HG02610 (cell line): ENCODE results near the gene CDK9.

ENCODE experiments used
- ATAC-seq: cut with Tn5 transposase; IDR thresholded peaks from one replicate; pipeline ENCODE4 v1.9.1; 2021; ENCODE audit warnings: mild to moderate bottlenecking, moderate library complexity; ENCODE audit not compliant: unreplicated experiment

The CDK9 gene

DNA sequence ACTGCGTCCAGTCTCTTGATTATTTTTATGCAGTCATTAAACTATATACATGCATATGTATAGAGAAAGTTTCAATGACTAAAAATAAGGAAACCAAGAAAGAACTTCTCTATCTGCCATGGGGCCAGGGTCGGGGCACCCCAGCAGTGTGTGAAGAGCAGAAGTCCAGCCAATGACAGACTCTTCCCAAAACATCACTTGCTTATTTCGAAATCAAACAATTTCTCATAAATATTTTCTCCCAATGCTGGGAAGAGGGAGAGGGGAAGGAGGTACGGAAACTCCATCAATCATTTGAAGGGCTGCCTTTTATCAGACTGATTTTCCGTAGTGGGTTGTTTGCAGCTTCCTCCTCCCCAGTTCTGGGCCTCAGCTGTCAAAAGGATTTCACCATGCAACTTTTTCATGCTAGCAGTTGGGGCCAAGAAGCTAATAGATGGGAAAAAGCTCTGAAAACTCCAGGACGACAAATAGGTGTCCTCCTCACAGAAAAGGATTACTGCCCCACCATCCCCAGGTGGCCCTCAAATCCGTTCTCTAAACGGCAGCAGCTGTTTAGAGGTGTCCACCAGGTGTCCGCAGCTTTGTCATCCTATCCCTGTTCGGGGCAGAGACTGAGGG lies 16.2 kb downstream of the CDK9 start:
- ATAC-seq = no peak

DNA sequence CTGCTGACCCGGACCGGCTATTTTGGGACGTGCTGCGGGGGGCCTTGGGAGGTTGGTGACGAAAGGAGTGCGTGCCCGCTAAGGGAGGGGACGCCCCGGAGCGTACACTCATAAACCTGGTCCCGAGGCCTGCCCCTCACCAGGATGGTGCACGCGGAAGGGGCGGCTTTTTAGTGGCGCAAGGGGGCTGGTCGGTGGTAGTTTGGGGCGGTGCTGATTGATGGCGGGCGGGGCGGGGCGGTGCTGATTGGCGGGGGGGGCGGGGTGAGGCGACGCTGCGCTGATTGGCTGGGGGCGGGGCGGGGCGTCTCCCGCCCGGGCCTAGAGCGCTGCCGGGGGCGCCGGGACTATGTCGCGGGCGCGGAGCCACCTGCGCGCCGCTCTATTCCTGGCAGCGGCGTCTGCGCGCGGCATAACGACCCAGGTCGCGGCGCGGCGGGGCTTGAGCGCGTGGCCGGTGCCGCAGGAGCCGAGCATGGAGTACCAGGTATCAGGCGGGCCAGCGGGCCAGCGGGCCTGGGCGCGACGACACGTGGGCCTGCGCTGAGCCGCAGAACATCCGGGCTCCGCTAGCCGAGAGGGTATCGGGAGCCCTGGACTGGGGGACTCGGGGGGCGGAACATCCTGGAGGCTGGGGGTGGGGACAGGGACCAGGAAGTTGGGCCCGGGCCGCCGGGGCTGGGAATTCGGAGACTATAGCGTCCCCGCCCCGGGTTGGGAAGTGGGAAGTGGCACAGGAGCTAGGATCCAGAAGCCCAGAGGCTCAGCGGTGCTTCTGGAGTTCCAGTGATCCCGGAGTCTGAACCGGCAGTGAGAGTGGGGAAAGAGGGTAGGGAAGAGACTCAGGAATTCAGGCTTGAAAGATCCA lies 17.0 kb downstream of the CDK9 start, which contains the start of gene FPGS:
Gene FPGS (plus strand): TSS at position 307 of the 868 bp plus-strand sequence. CDS start 43 bp downstream, at position 350.
- peak; percentile 79 for ATAC-seq

DNA sequence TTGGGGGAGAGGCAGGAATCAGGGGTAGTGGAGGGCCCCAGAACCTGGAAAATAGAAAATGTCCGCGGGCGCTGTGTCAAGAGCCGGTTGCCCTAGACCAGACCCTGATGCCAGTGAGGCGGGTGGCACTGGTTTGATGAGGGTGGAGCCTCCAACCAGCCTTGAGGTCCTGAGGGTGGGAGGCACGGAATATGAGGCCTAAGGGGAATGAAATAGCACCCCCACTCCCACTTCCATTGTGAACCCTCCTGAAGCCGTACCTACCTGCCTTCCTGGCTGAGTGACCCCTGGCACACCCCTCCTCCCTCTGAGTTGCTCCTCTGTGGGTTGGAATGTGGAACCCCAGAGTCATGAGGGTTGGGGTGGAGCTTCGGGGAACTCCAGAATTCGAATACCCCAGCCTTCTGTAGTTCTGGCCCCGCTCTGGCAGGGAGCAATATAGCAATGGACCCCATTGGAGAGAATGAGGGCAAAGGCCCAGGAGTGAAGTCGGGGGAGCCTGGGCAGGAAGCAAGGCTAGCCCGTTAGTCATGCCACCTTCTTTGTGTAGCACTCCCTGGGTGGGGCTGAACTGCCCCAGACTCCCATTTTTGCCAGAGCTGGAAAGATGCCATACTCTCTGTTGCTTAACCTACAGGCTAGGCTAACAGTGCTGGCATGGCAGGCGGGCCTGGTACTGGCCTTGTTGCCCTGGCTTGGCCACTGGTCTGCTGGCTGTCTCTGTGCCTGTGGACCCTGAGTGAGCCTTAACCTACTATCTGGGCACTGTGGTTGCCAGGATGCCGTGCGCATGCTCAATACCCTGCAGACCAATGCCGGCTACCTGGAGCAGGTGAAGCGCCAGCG lies 17.9 kb downstream of the CDK9 start:
- ATAC-seq = no peak

DNA sequence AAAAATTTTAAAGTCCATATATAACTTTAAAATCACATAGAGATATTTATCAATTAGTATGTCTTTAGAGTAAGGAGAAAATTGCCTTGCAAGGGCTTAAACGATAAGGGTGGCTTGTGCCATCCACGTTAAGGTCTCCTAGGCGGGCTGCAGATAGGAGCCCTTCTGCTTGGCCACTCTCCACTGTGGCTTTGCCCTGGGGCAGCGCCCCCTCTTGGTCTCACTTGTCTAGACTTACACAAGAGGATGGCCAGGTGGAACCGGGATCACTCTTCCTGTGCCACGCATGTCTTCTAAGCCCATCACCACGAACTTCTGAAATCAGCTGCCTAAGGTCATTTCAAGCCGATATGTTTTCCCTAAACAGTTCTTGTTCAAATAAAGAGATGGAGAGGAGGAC lies 19.8 kb downstream of the CDK9 start:
- ATAC-seq = no peak

DNA sequence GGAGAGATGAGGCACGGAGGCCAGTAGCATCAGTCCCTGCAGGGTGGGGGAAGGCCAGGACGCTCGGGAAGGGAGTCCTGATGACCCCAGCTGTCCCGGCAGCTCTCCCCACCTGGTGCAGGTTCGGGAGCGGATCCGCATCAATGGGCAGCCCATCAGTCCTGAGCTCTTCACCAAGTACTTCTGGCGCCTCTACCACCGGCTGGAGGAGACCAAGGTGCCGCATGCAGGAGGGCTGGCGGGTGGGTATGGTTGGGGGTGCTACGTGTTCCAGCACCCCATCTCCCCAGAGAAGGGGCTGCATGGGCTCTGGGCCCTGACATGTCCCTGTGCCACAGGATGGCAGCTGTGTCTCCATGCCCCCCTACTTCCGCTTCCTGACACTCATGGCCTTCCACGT lies 21.0 kb downstream of the CDK9 start:
- ATAC-seq = no peak

DNA sequence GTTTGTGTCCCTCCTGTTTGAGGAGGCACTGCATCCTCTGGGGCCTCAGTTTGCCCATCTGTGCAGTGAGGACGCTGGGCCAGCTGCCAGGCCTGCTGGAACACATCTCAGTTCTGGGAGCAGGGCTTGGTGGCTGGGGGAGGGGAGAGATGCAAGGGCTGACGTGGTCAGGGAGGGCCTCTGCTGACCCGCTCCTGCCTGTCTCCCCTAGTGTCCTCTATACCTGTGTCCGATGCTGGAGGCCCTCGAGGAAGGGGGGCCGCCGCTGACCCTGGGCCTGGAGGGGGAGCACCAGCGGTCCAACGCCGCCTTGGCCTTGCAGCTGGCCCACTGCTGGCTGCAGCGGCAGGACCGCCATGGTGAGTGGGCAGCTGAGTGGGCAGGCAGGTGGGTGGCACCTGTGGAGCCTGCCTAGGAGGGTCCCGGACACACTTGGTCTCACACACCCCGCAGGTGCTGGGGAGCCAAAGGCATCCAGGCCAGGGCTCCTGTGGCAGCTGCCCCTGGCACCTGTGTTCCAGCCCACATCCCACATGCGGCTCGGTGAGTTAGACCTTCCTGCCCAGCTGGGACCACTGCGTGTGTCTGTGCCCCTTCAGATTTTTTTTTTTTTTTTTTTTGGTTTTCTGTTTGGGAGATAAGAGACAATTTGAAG lies 22.6 kb downstream of the CDK9 start:
- no peak for ATAC-seq

DNA sequence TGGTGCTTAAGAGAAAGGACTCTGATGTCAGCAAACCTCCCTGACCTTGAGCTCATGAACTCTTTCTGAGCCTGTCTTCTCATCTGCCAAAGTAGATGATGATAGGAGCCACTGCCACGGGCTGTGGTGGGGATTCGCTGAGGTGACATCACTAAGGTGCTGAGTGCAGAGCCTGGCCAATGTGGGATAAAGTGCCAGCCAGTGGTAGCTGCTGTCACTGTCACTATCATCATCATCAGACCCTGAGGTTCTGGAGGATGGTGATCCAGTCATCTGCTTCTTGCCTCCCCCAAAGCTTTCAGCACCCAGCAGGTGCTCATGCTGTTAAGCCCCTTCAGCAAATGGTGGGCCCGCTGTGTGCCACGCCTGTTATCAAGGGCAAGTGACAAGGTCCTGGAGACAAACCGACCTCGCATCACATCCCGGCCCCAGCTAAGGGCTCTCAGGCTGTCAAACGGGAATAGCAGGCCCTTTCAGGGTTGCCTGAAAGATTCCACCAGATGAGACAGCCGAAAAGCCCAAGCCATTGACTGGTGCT lies 23.2 kb downstream of the CDK9 start:
- ATAC-seq = no peak

DNA sequence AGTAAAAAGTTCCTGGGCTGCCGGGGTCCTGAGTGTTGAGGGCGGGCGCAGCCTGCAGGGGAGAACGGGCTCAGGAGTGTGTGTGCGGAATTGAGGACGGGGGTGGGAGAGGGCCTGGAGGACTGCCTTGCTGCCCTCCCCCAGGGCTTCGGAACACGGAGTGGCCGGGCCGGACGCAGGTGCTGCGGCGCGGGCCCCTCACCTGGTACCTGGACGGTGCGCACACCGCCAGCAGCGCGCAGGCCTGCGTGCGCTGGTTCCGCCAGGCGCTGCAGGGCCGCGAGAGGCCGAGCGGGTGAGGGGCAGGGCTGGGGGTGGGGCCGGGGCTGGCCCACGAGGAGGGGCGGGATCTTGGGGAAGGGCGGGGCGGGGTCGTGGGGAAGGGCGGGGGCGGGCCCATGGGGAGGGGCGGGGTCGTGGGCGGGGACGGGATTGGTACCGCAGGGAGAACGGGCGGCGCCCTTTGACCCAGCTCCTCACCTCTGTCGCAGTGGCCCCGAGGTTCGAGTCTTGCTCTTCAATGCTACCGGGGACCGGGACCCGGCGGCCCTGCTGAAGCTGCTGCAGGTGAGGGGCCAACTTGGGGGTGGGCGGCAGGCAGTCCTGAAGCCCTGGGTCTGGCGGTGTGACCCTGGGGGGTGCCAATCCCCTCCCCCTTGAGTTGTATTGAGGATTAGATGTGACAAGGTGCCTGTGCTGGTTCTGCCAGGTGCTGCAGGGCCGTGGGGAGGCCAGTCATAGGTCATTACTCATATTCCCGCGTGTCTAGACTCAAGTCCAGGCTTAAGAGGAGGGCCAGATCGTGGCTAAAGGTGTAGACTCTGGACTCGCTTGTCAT lies 23.9 kb downstream of the CDK9 start:
- no peak for ATAC-seq

DNA sequence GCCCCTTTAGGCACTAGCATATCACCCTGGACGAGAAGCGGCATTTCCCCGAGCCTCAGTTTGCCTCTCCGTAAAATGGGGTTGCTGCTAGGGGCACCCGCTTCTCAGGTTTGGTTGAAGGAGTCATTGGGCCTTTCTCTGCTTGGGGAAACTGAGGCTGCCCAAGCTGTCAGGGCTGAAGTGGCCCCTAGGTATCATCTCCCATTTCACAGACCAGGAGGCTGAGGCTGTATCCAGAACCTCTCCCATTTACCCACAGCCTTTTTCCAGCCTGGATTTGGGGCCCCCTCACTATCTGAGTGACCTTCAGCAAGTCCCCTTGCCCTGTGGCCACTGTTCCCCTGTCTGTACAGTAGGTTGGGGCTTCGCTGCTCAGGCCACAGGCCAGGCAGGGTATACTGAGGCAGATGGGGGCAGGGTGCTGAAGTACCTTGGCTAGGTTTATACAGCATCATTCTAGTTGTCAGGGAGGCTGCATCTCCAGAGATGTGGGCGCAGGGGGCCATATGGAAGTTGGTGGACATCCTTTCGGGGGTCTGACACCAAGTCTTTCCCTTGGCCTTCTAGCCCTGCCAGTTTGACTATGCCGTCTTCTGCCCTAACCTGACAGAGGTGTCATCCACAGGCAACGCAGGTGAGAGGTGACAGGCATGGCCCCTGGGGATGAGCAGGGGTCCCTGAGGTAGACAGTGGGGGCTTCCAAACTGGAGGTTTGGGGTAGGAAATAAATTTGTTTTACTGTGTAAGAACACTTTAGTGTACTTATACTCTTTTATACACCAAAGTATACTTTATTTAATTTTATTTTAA lies 24.7 kb downstream of the CDK9 start:
- ATAC-seq = no peak

DNA sequence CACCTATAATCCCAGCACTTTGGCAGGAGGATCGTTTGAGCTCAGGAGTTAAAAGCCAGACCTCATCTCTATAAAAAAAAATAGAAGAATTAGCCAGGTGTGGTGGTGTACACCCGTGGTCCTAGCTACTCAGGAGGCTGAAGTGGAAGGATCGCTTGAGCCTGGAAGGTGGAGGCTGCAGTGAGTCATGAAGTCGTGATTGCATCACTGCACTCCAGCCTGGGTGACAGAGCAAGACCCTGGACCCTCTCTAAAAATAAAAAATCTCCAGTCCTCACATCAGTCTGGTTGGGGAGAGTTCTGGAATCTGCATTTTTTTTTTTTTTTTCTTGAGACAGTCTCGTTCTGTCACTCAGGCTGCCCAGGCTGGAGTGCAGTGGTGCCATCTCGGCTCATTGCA lies 26.2 kb downstream of the CDK9 start:
- no peak for ATAC-seq

DNA sequence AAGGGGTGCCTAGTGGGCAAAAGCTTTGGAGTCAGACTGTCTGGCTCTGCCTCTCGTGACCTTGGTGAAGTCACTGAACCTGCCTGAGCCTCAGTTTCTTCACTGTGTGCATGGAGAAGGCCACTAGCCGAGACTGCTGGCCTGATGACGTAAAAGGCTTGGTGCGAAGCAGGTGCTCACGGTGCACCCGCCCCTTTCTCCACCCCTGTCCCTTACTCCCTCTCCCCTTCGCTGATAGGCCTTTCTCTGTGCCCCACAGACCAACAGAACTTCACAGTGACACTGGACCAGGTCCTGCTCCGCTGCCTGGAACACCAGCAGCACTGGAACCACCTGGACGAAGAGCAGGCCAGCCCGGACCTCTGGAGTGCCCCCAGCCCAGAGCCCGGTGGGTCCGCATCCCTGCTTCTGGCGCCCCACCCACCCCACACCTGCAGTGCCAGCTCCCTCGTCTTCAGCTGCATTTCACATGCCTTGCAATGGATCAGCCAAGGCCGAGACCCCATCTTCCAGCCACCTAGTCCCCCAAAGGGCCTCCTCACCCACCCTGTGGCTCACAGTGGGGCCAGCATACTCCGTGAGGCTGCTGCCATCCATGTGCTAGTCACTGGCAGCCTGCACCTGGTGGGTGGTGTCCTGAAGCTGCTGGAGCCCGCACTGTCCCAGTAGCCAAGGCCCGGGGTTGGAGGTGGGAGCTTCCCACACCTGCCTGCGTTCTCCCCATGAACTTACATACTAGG lies 27.3 kb downstream of the CDK9 start:
- ATAC-seq = no peak

DNA sequence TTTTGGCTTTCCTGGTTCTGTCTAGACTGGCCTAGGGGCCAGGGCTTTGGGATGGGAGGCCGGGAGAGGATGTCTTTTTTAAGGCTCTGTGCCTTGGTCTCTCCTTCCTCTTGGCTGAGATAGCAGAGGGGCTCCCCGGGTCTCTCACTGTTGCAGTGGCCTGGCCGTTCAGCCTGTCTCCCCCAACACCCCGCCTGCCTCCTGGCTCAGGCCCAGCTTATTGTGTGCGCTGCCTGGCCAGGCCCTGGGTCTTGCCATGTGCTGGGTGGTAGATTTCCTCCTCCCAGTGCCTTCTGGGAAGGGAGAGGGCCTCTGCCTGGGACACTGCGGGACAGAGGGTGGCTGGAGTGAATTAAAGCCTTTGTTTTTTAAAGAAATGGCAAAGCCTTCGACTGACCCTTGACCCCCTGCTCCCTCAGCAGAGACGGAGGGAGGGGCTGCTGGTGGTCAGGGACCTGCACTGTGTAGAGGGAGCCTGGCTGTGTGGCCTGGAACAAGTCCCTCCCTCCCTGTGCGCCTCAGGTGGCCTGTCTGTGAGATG lies 27.9 kb downstream of the CDK9 start:
- ATAC-seq = no peak

DNA sequence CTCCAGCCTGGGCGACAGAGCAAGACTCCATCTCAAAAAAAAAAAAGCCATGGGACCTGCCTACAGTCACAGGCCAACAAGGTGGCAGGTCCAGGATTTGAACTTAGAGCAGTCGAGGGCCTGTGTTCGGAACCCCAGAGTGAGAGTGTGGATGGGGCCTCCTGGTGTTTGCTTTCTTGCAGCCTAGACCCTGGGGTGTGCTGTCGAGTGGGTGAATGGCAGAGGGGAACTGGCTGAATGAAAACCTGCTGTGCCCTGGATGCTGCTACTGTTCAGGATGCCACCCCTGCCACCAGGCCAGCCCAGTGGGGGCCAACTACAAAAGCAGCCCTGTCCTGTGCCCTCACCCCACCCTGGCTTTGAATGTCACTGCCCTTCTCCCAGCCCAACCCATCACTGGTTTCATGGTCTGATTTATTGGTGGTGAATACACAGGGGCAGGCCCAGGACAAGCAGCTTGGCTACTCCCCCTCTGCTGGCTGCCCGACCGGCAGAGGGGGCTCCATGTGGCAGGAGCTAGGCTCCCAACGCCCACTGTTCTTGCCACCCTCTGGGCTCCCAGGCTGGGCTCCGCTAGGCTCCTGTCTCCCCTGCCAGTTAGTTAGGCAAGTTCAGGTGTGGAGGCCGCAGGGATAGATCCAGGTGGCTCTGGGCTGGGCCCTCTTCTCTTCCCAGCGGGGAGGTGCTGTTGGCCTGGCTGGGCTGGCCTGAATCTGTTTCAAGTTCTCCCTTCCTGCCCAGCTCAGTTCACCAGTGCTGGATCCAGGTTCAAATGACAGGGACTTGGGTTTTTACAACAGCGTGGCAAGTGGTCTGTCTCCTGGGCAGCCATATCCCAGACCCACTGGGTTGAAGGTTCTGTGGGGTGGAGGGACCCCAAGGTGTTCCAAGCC lies 29.0 kb downstream of the CDK9 start:
- no peak for ATAC-seq

DNA sequence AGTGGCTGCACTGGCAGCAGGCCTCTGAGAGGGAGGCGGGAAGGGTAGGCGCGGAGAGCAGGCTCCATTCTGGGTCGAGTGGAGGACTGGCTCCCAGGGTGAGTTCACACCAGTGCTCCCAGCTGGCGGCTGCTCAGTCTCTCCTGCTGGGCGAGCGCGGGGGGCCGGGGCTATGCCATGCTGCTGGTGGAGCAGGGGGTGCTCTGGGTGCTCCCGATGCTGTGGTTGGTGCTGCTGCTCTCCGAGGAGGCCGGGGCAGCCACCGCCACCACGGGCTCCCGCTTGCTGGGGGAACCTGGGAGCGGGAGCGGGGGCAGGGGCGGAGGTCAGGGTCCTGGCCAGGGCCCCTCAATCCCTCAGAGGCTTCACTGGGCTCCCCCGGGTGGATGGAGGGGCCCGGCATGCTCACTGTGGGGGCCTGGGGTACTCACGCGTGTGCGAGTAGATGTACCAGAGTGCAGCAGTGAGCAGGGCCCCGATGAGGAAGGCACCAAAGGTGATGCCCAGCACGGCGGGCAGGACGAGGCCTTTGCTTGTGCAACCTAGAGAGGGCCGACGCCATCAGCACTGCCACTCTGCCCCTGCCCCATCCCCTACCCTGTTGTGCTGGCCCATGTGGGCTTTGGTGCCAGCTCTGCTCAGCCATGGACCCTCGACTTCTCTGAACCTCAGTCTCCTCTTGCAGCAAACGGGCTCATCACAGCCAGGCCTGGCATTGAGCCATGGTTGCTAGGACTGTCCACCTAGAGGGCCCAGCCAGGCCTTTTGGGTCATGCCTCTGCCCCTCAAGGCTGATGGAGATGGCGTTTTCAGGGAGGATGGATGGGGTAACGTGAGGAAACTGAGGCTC lies 29.9 kb downstream of the CDK9 start:
- ATAC-seq = no peak

DNA sequence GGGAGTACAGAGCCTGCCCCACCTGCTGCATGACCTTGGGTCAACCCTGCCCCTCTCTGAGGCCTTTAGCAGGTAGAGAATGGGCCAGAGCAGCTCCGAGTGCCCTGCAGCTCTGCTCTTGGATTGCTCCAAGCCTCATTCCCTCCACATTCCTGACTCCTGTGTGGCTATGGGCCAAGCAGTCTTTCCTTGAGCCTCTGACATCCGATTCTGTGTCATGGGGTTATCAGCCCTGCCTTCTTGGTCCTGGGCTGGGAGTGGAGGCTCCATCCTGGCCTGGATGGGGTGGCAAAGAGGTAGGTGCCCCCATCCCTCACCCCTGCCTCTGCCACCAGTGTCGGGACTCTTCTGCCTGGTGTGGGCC lies 30.5 kb downstream of the CDK9 start:
- ATAC-seq = no peak

DNA sequence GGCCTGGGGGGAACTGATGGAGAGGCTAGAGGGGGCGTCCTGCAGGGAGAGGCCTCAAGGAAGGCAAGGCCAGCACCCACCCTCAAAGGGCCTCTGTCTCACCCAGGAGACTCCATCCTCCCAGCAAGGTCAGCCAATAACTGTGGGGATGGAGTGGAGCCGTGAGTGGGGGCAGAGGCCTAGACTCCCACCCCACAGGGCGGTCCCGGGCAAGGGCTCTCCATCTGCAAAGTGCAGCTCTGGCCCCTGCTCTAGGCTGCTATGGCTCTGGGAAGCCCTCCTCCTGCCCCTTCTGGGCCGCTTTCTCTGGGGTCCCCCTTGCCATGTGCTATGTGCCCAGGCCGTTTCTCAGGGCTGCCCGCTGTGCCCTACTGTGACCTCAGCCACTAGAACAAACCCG lies 30.9 kb downstream of the CDK9 start:
- no peak for ATAC-seq
